Measurements from ENCODE around the gene CDH8.

GRCh38 chr16:61926766-61927165 lies 109.5 kb downstream of the CDH8 start:
- TF ChIP-seq CTCF (conservative IDR thresholded peaks at IDR 0.05; ENCODE audit: low read length) (no peak), EZH2phosphoT487 (IDR thresholded peaks at IDR 0.05; ENCODE audit: borderline replicate concordance, low read depth, low read length) (no peak)
